HL-60/S4 treated with phorbol 12-myristate 13-acetate at 8.2 ng/mL for 4 days and 3 days (cell line): ENCODE measurements around the gene ARHGEF19.
"Not testable (repeated sequence)": the region's sequence is repeated elsewhere in the genome, so short reads cannot be mapped to it uniquely, and the experiment has no call there.

Experiments
- in situ Hi-C: fragments of 300-500 bp; cut with MboI; formaldehyde crosslinking; loops from 2 replicates; pipeline ENCODE4 v1.15.0; 2022; ENCODE audit warnings: low sequenced_read_pairs

Gene ARHGEF19

DNA sequence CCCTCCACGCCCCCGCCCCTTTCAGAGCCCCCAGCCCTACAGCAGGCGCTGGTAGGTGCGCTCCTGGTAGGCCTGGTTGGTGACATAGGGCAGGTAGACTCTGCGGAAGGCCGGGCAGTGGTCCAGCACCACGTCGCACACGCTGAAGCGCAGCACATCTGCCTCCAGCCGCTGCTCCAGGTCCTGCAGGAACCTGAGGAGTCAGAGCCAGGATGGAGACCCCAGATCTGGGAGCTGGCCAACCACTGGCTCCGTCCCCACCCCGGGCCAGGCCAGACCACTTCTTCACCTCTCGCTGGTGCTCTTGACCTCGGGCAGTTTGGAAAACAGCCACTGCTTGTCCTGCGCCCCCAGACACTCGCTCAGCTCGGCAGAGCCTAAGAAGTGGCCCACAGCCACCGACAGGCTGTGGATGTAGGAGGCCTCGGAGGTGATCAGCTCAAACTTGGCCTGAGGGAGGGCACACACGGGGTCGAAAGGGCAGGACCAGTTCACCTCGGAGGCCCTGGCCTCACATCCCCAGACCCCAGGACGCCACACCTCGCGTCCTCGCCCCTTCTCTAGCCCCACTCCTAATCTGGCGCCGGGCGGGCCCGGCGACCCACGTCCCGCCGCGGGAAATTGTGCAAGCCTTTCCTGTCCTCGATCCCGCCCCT, 6.4 kb downstream of the ARHGEF19 start:
- in situ Hi-C loops, result no loop called here

DNA sequence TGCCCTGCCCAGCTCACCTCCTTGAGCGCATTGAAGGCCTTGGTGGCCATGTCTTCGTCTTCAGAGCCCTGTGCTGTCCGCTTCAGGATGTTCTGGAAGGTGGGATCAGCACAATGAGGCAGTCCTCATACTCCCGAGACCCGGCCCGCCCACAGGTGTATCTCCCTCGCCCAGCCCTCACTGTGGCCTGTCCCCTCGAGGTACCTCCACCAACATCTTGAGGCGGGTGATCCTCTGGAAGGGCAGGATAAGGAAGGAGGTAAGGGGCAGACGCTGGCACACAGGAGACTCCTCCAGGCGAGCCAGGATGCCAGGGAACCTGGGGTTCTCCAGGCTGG, 7.1 kb downstream of the ARHGEF19 start:
- in situ Hi-C loops, result no loop called here

DNA sequence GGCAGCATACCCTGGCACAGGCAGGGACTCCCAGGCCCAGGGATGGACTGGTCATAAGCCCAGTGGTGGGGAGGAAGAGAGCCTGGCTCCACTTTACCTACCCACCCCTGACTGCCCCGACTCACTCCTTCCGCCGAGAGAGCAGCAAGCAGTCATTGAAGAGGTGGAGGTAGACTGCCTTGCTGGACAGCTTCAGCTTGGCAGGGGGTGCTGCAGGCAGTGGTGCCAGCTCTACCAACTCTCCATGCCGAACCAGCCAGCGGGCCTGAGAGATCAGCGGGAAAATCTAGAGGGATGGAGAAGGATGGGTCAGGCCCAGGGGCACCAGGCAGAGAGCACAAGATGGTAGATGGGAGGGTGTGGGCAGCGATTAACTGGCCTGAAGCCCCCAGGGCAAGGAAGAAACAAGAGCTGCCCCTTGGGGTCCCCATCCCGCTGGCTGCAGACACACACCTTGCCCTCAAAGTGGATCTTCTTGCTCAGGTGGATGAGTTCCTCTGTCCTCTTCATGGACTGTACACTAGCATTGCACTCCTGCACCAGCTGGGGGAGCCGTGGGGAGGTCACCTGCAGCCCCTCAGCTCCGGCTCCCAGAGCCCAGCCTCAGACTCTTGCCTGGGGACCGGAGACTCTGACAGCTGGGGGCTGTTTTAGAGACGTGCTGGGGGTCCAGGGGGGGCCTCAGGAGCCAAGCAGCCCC, 7.7 kb downstream of the ARHGEF19 start:
- in situ Hi-C loops, result no loop called here

DNA sequence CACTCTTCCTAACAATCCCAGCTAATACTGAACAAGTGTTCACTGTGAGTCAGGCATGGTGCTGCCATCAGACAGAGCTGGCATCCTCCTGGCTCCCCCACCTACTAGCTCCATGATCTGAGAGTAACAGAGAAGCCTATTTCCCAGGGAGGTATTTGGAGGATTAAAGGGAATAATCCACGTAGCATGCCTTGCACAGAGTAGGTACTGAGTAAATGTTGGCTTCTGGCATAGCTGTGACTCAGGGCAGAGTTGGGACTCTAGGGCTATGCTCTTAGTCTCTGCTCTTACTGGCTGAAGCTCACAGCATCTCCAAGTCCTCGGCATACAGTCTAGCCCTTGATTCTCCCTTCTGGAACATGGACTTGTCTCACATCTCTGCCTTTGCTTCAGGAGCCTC, 8.2 kb downstream of the ARHGEF19 start:
- in situ Hi-C loops, result no loop called here

DNA sequence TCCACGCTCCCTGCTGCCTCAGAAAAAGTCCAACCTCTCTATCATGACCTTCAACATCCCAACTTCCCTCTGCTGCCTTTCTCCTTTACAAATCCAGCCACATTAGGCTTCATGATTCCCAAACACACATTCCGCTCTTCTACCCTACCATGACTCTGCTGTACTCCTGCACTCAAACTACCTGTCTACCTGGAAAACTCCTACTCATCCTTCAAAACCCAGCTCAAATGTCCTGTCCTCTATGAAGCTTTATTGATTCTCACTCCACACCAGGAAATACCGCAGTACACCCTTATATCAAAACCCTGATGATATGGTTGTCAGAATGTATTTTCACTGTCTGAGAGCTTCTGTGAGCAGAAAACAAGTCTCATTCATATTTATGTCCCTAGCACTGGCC, 8.9 kb downstream of the ARHGEF19 start:
- in situ Hi-C loops, result no loop called here

DNA sequence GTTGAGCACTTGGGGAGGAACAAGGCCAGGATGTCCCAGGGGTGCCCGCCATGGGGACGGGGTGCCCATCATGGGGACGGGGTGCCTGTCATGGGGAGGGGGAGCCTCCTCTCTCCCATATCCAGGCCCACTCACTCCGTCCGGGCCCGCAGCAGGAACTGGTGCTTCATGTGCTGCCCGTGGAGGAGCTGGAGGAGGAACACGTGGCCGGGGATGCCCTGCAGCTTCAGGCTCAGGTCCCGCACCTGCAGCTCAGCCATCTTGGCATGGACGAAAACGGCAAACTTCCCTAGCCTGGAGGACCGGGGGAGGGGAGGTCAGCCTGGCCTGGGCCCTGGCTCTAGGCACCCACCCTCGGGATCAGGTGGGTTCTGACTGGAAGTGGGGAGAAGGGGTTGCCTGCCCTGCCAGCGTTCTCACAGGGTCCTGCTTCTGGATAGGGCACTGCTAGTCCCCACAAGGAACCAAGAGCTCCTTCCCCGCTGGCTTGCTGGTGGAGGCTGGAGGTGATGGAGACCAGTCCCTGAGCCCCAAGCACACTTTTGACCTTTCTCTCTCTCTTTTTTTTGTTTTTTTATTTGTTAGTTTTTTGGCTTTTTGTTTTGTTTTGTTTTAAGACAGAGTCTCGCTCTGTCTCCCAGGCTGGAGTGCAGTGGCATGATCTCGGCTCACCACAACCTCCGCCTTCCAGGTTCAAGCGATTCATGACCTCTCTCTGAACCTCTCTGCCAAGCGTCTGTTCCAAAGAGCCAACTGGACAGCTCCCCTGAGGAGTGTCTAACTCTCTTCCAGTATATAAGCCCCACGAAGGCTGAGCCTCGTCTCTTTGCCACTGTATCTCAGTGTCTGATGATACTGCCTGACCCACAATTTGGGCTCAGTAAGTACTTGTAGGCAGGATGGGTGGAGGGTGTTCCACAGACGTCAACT, 9.9 kb downstream of the ARHGEF19 start:
- in situ Hi-C loops, result no loop called here

DNA sequence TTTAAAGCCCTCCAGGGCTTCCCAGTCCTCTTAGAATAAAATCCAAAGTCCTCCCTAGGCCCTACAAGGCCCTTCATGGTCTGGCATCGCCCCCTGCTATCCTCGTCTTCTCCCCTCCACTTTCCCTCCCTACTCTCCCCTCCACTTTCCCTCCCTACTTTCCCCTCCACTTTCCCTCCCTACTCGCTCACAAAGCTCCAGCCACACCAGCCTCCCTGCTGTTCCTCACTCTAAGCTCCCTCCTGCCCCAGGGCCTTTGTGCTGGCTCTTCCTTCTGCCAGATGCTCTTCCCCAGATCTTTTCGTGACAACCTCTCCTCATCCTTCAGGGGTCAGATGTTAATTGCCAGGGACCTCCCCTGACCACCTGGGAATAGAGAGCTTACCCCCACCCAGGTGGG, 12.8 kb downstream of the ARHGEF19 start:
- in situ Hi-C loops, result no loop called here

DNA sequence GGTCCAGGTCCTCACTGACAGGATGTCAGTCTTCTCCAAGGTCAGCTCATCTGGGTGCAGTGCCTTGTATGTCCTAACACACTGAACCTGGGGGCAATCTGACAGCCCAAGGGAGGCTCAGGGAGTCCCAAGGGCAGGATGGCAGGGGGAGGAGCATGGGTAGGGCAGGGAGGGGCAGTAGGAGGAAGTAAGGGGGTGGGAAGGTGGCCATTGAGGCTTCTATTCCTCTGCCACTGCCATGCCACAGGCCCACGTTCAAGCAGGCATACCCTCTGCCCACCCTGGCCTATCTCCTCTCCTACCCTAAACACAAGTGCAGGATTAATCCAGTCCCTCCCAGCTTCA, 13.3 kb downstream of the ARHGEF19 start:
- in situ Hi-C loops, result no loop called here

DNA sequence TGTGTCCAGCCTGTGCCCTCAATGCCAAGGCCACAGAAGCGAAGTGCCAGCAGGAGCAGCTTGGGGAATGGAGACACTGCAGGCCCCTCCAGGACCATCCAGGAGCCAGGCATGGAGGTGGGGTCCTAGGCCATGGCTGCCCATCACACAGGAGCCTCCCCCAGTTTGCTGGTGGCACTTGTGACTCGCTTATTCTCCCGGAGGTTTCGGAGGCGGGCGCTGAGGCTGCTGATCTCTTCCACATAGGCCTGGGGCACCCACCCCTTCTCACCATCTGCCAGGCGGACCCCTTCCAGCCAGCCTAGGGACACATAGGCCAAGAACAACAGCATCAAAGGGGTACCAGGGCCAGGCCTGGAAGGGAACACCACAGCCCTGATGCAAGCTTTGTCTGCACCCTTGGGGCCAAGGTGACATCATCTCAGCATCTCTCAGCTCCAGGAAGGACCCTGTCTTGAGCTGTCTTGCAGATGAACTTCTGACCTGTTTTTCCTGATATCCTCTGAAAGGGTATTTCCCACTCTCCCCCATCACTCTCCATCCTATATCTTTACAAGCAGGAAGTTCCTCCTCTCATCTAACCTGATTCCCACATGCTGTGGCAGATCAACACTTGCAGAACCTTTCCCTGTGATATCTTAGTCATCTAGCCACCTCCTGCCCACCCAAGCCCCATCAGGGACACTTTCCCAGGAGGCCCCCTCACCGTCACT, 13.9 kb downstream of the ARHGEF19 start:
- in situ Hi-C loops, result no loop called here

DNA sequence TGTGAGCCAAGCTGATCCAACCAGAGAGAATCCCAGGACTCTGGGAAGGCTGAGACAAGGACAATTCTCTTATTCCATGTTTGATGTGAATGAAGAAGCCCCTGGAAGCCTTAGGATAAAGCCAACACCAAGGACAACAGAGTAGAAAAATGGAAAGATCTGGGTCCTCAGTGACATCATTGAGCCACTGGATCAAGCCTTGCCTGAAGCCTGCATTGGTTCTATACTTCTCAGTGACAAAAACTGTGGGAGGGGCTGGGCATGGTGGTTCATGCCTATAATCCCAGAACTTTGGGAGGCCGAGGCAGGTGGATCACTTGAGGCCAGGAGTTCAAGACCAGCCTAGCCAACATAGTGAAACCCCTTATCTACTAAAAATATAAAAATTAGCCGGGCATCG, 15.6 kb downstream of the ARHGEF19 start:
- in situ Hi-C loops, result no loop called here

DNA sequence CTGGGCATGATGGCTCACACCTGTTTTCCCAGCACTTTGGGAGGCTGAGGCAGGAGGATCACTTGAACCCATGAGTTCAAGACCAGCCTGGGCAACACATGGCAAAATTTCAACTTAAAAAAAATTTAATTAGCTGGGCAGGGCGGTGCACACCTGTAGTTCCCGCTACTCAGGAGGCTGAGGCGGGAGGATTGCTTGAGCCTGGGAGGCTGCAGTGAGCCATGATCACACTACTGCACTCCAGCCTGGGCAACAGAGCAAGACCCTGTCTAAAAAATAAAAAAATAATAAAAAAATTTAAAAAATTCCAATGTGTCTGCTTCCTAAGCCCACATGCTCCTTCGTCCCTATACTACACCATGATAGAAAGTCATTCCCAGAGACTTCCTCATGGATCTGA, 16.3 kb downstream of the ARHGEF19 start:
- in situ Hi-C loops, result not testable (repeated sequence)

DNA sequence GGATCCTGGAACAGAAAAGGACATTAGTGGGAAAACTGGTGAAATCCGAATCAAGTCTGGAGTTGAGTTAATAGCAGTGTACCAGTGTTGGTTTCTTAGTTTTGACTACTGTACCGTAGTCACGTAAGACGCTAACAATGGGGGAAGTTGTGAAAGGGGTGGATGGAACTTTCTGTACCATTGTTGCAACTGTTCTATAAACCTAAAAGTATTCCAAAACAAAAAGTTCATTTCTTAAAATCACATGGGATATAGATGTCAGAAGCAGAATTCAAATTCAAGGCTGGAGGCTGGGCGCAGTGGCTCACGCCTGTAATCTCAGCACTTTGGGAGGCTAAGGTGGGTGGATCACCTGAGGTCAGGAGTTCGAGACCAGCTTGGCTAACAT, 16.9 kb downstream of the ARHGEF19 start:
- in situ Hi-C loops, result no loop called here

DNA sequence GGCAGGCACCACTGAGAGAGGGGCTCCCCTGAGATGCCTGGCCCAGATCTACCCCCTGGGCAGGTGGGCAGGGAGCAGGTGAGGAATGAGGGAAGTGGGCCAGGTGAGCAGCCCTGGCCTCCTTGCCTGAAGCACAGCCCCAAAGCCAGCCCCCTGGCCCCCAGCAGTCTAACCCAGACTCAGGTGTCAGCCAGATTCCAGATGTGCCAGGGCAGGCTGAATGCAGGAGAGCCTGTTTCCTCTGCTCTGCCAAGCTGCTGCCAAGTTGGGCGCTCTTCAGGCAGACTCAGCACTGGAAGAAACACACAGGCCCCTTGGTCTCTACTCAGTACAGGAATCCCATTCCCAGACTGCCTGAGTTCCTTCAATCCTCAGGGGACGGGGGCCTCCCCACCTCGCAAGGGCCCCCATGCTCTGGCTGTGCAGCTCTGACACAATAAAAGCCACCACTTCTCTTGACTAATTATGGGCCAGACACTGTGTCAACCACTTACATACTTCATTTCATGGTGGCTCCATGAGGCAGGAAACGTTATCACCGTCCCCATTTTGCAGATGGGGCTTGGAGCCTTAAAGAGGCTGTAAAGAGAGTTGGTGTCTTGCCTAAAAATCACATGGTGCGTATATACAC, 20.4 kb downstream of the ARHGEF19 start:
- in situ Hi-C loops, result no loop called here

DNA sequence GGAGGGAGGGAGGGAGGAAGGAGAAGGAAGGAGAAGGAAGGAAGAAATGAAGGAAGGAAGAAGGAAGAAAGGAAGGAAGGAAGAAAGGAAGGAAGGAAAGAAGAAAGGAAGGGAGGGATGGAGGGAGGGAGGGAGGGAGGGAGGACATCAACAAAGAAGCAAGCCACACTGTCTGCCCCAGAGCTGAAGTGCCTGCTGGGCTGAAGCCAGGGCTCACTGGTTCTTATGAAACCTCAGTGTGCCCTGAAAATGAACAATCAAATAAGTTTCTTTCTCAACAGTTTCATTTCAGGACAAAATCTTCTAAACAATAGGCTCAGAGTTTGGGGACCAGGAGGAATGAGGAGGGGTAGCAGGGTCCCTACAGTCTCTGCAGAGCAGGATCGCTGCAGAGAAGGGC, 21.1 kb downstream of the ARHGEF19 start:
- in situ Hi-C loops, result no loop called here

DNA sequence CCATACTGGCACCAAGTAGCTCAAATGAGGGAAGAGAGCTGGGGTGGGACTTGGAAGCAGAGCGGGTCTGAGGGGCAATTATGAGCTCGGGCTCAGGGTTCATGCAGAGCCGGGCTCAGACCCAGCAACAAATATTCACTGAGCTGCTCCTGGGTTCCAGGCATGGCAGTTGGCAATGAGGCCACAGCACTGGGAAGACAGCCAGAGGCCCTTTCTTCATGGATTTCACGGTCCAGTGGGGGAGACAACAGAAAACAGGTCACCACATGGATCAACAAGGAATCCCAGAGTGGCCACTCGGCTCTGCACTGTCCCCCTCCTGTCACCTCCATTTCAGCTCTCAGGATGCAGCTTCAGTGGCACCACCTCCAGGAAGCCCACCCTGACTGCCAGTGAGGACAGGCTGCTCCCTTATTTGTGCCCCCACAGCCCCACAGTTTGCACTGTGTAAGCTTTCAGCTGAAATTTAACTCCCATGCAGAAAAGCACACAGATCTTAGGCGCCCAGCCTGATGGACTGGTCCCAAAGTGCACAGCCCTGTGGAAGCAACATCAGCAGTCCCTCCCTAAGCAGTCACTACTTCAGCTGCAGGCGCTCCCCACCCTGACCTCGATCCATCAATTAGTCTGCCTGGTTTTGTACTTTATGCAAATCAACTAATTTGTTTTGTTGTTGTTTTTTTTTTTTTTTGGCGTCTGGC, 22.4 kb downstream of the ARHGEF19 start:
- in situ Hi-C loops, result loop anchor here (5.0 kb wide), 1 partner anchor 108 kb away; no protein-coding TSS in a partner anchor

DNA sequence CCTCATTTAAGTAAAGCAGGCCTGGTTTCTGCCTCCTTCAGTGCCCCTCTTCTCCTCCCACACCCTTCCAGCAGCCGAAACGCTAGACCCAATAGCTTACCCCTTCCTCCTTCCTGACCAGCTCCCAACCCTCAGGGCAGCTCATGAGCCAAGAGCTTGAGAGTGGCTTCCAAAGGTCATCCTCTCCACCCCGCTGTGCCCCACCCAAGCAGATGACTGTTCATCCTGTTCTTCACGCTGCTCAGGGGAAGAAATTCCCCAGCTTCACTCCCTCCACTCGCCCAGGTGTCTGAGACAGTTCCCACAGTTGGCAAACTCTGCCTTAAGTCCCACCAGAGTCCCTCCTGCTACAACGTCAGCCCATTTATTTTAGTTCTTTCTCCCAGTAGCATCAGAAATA, 23.4 kb downstream of the ARHGEF19 start:
- in situ Hi-C loops, result loop anchor here (5.0 kb wide), 1 partner anchor 107 kb away; no protein-coding TSS in a partner anchor

DNA sequence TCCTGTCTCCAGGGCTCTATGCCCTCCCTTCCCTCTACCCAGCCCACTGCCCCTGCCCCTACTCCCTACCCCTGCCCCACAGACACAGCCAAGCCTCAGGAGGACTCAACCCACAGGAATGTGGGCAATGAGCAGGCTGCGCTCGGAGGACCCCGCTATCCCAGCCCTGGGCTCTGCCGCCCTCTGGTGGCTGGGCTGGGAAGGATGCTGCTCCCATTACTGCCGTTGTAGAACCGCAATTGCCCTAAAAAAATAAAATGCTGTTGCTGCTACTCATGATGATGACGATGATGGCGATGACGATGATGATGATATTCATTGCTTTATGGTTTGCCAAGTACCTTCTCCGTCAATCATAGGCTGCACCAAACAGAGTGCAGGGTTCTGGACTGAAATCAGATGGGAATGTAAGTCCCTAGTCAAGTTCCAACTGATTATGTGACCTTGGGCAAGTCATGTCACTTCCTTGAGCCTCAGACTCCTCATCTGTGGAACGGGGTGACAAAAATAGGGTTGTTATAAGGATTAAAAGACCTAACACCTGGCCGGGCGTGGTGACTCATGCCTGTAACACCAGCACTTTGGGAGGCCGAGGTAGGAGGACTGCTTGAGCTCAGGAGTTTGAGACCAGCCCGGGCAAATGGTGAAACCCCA, 24.6 kb downstream of the ARHGEF19 start:
- in situ Hi-C loops, result loop anchor here (5.0 kb wide), 1 partner anchor 106 kb away; no protein-coding TSS in a partner anchor

DNA sequence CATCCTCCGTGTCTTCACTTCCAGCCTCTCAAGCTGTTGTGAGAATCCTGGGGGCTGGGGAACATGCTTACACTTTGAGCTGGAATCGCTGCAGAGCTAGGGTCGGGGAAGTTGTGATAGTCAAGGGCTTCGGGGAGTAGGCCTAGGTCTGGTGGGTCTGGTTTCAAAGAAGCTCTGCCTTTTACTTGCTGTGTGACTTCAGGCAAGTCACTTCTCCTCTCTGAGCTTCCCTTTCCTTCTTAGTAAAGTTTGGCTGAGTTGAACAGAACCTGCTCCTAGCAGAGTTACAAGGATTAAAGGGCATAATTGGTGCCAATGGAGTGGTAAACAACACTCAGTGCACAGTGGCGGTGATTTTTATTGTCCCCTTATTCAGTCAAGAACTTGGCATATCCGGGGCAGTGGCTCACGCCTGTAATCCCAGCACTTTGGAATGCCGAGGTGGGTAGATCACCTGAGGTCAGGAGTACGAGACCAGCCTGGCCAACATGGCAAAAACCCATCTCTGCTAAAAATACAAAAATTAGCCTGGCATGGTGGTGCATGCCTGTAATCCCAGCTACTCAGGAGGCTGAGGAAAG, 25.7 kb downstream of the ARHGEF19 start:
- in situ Hi-C loops, result loop anchor here (5.0 kb wide), 1 partner anchor 104 kb away; no protein-coding TSS in a partner anchor
